Measurements from ENCODE around the gene ZFP37.

ZFP37 gene

GRCh38 chr9:113056191-113057106 is at the start of gene ZFP37 (continued):
- peak; percentile 99 for TF ChIP-seq YY2 (tag by site-specific recombination; IDR thresholded peaks at IDR 0.05)
- TF ChIP-seq ZEB2 (tag by site-specific recombination; IDR thresholded peaks at IDR 0.05) = peak; percentile 58
- TF ChIP-seq ZNF18 (tag by site-specific recombination; IDR thresholded peaks at IDR 0.05) = no peak
- TF ChIP-seq KLF8 (tag by site-specific recombination; IDR thresholded peaks at IDR 0.05) = 0 out of 2 replicates have a peak, but pooled peaks have one; percentile 36
- peak; percentile 45; the same call in 1 of the 2 replicates for TF ChIP-seq GLIS1 (tag by site-specific recombination; IDR thresholded peaks at IDR 0.05)
- no peak for TF ChIP-seq ZSCAN18 (tag by site-specific recombination; IDR thresholded peaks at IDR 0.05)
- TF ChIP-seq ZNF366 (tag by site-specific recombination; conservative IDR thresholded peaks at IDR 0.05) = 0 out of 2 replicates have a peak, but pooled peaks have one; percentile 21
- TF ChIP-seq INSM2 (tag by site-specific recombination; IDR thresholded peaks at IDR 0.05) = 0 out of 2 replicates have a peak, but pooled peaks have one; percentile 5
- TF ChIP-seq ZBTB26 (tag by site-specific recombination; optimal IDR thresholded peaks at IDR 0.05) = peak; percentile 28
- 0 out of 2 replicates have a peak, but pooled peaks have one; percentile 38 for TF ChIP-seq ZNF501 (tag by site-specific recombination; IDR thresholded peaks at IDR 0.05)
- TF ChIP-seq ZNF660 (tag by site-specific recombination; IDR thresholded peaks at IDR 0.05) = peak; percentile 28; the same call in 1 of the 2 replicates
- TF ChIP-seq ZBTB44 (tag by site-specific recombination; IDR thresholded peaks at IDR 0.05) = 0 out of 2 replicates have a peak, but pooled peaks have one; percentile 7
- no peak for TF ChIP-seq ZNF645 (tag by site-specific recombination; IDR thresholded peaks at IDR 0.05)
- TF ChIP-seq SP2 (tag by site-specific recombination; IDR thresholded peaks at IDR 0.05) = peak; percentile 66
- 0 out of 2 replicates have a peak, but pooled peaks have one; percentile 18 for TF ChIP-seq ZBTB8A (tag by site-specific recombination; IDR thresholded peaks at IDR 0.05)
- TF ChIP-seq ZNF423 (tag by site-specific recombination; IDR thresholded peaks at IDR 0.05) = no peak
- peak; percentile 31; the same call in 1 of the 2 replicates for TF ChIP-seq ZNF610 (tag by site-specific recombination; IDR thresholded peaks at IDR 0.05; ENCODE audit: borderline replicate concordance)
- peak; percentile 89 for TF ChIP-seq ZNF76 (tag by site-specific recombination; IDR thresholded peaks at IDR 0.05; ENCODE audit: borderline replicate concordance, low read depth)
- TF ChIP-seq ZNF677 (tag by site-specific recombination; IDR thresholded peaks at IDR 0.05) = no peak
- peak; percentile 78 for TF ChIP-seq ZNF518A (tag by site-specific recombination; conservative IDR thresholded peaks at IDR 0.05; ENCODE audit: low read depth)
- TF ChIP-seq ZNF2 (tag by site-specific recombination; IDR thresholded peaks at IDR 0.05) = peak; percentile 50; the same call in 1 of the 2 replicates
- TF ChIP-seq ZNF26 (tag by site-specific recombination; IDR thresholded peaks at IDR 0.05) = no peak

Measured in HEK293 (cell line).